ENCODE measurements around the gene BEST2.

The BEST2 gene

GRCh38 chr19:12802267-12803106, 50.9 kb downstream of the BEST2 start:
- no peak for TF ChIP-seq CSDC2 (CRISPR knock-in tag; IDR thresholded peaks at IDR 0.05)
- TF ChIP-seq ZNF565 (CRISPR knock-in tag; conservative IDR thresholded peaks at IDR 0.05; ENCODE audit: low read depth), result no peak
- TF ChIP-seq PATZ1 (CRISPR knock-in tag; IDR thresholded peaks at IDR 0.05; ENCODE audit: borderline replicate concordance), result no peak
- TF ChIP-seq CSRNP3 (CRISPR knock-in tag; IDR thresholded peaks at IDR 0.05), result no peak
- no peak for TF ChIP-seq OSR1 (CRISPR knock-in tag; IDR thresholded peaks at IDR 0.05)
- no peak for TF ChIP-seq GLIS3 (CRISPR knock-in tag; IDR thresholded peaks at IDR 0.05)
- no peak for TF ChIP-seq TSHZ2 (CRISPR knock-in tag; IDR thresholded peaks at IDR 0.05)
- TF ChIP-seq ZC3H10 (CRISPR knock-in tag; IDR thresholded peaks at IDR 0.05), result no peak
- TF ChIP-seq ESRRG (CRISPR knock-in tag; IDR thresholded peaks at IDR 0.05), result no peak
- TF ChIP-seq ZNF8 (CRISPR knock-in tag; IDR thresholded peaks at IDR 0.05), result no peak
- TF ChIP-seq ISL1 (CRISPR knock-in tag; IDR thresholded peaks at IDR 0.05), result no peak
- no peak for TF ChIP-seq POU6F1 (CRISPR knock-in tag; IDR thresholded peaks at IDR 0.05; ENCODE audit: borderline replicate concordance, low read depth)
- TF ChIP-seq CREB5 (CRISPR knock-in tag; IDR thresholded peaks at IDR 0.05; ENCODE audit: low read depth), result no peak
- no peak for TF ChIP-seq TCF4 (CRISPR knock-in tag; IDR thresholded peaks at IDR 0.05; ENCODE audit: borderline replicate concordance)

GRCh38 chr19:12804051-12804450, 52.5 kb downstream of the BEST2 start:
- TF ChIP-seq ISL1 (CRISPR knock-in tag; IDR thresholded peaks at IDR 0.05) (no peak), ARNTL (CRISPR knock-in tag; IDR thresholded peaks at IDR 0.05; ENCODE audit: borderline replicate concordance, low read depth) (no peak), ZC3H10 (CRISPR knock-in tag; IDR thresholded peaks at IDR 0.05) (no peak)

More at GRCh38 chr19:12802267-12803106, 50.9 kb downstream of the BEST2 start:
- ATAC-seq, result peak; percentile 25

GRCh38 chr19:12806242-12807081, 54.9 kb downstream of the BEST2 start, which contains the start of gene RNASEH2A:
Gene RNASEH2A (plus strand): TSS chr19:12806584. CDS start chr19:12806674, 90 bp downstream.
- ATAC-seq, result peak; percentile 94
- no peak for TF ChIP-seq SNAI2 (CRISPR knock-in tag; IDR thresholded peaks at IDR 0.05)
- no peak for TF ChIP-seq GLIS3 (CRISPR knock-in tag; IDR thresholded peaks at IDR 0.05)

More at GRCh38 chr19:12804051-12804450, 52.5 kb downstream of the BEST2 start:
- ATAC-seq, result no peak
